HepG2 (cell line): ENCODE measurements around the gene CCDC85C. TPM values are rescaled to one million over a fixed set of nuclear protein-coding genes. Genes with fewer than 3 reads are reported as not detected.

ENCODE experiments used
- POLR2G ChIP-seq: fragments of 200-400 bp; formaldehyde crosslinking; IDR thresholded peaks from 2 replicates; pipeline ENCODE4 v1.6.1; 2018; ENCODE audit warnings: mild to moderate bottlenecking, low read depth, low read length, moderate library complexity
- THAP9 ChIP-seq: sonication (generic); formaldehyde crosslinking; IDR thresholded peaks from 2 replicates; pipeline ENCODE4; 2020; ENCODE audit warnings: missing genetic modification reagents, mild to moderate bottlenecking, borderline replicate concordance
- ZBTB40 ChIP-seq, 2 experiments: fragments of 450-650 bp in 1 of 2; sonication (generic) in 1 of 2; formaldehyde crosslinking in 1 of 2; IDR thresholded peaks; 2 replicates each; pipeline versions ENCODE4 v1.6.1 to v1.8.0; 2016 to 2022; ENCODE audit warnings: antibody characterized with exemption in 1 of 2, mild to moderate bottlenecking in 1 of 2, missing genetic modification reagents in 1 of 2
- ZNF280D ChIP-seq: sonication (generic); formaldehyde crosslinking; IDR thresholded peaks from 2 replicates; pipeline ENCODE4 v1.5.1; 2020; ENCODE audit warnings: mild to moderate bottlenecking, missing genetic modification reagents
- ZNF501 ChIP-seq: sonication (generic); formaldehyde crosslinking; IDR thresholded peaks from 2 replicates; pipeline ENCODE4 v1.5.1; 2020; ENCODE audit warnings: mild to moderate bottlenecking, moderate library complexity, missing genetic modification reagents
- ZNF552 ChIP-seq: sonication (generic); formaldehyde crosslinking; IDR thresholded peaks from 2 replicates; pipeline ENCODE4 v1.9.0; 2022; ENCODE audit warnings: missing genetic modification reagents, mild to moderate bottlenecking, borderline replicate concordance
- ZNF776 ChIP-seq: sonication (generic); formaldehyde crosslinking; IDR thresholded peaks from 2 replicates; pipeline ENCODE4 v1.4.0; 2020; ENCODE audit warnings: mild to moderate bottlenecking, missing genetic modification reagents
- polyA plus RNA-seq, 8 experiments: library from polyadenylated mRNA; depleted of rRNA in 3 of 8; stranded (reverse) in 7 of 8; unstranded in 1 of 8; fragments of >200 nt; fragmentation: Illumina TruSeq in 4 of 8; extraction: Trizol in 4 of 8; gene quantifications; 2 replicates each; pipeline versions ENCODE4 v1.2.1 to v1.2.3, GENCODE V29; 2011 to 2016; ENCODE audit warnings: low read depth in 4 of 8, missing spikeins in 1 of 8, mixed read lengths in 1 of 8; ENCODE audit not compliant: insufficient read depth in 1 of 8
- total RNA-seq, 5 experiments: library from RNA; depleted of rRNA; stranded (reverse); fragments of >200 nt; fragmentation: Illumina TruSeq; extraction: Trizol; gene quantifications; 2 replicates each; pipeline ENCODE4 v1.2.3, GENCODE V29; 2016; ENCODE audit warnings: low read depth in 1 of 5
- TF ChIP-seq, protein P1 (sequence below), 2 experiments: sonication (generic) in 1 of 2; formaldehyde crosslinking in 1 of 2; IDR thresholded peaks; 2 replicates each; pipeline versions ENCODE4 v1.4.0 to v1.6.1; 2018 to 2020; ENCODE audit warnings: missing genetic modification reagents in 2 of 2, borderline replicate concordance in 1 of 2, low read depth in 1 of 2, mild to moderate bottlenecking in 1 of 2, missing biosample characterization in 1 of 2

CCDC85C gene
- total and polyA plus RNA-seq, 2 of the 13 experiments (the other 11 are each of a cell fraction or from before 2014, with no cell fraction given): 18.8 to 43.8 TPM

- TF ChIP-seq ZNF280D (CRISPR knock-in tag) (peak; percentile 70; the same call in 1 of the 2 replicates), POLR2G (peak; percentile 57), ZNF776 (CRISPR knock-in tag) (no peak), ZBTB40 (IDR thresholded peaks at IDR 0.05) (no peak), ZBTB40 (CRISPR knock-in tag; IDR thresholded peaks at IDR 0.05) (no peak; the same call in 1 of the 2 replicates), THAP9 (CRISPR knock-in tag) (peak; percentile 28; the same call in 1 of the 2 replicates), ZNF501 (CRISPR knock-in tag) (peak; percentile 74; the same call in 1 of the 2 replicates), ZNF552 (no peak)
- TF ChIP-seq, protein P1, sequence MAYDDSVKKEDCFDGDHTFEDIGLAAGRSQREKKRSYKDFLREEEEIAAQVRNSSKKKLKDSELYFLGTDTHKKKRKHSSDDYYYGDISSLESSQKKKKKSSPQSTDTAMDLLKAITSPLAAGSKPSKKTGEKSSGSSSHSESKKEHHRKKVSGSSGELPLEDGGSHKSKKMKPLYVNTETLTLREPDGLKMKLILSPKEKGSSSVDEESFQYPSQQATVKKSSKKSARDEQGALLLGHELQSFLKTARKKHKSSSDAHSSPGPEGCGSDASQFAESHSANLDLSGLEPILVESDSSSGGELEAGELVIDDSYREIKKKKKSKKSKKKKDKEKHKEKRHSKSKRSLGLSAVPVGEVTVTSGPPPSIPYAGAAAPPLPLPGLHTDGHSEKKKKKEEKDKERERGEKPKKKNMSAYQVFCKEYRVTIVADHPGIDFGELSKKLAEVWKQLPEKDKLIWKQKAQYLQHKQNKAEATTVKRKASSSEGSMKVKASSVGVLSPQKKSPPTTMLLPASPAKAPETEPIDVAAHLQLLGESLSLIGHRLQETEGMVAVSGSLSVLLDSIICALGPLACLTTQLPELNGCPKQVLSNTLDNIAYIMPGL (CRISPR knock-in tag; IDR thresholded peaks at IDR 0.05; ENCODE audit: borderline replicate concordance in 1 of 2, low read depth in 1 of 2): peak in 1 of 2 experiments; percentile 31; a peak in 1 of 4 replicates
Measured at GRCh38 chr14:99566390-99567354, 37.3 kb downstream of the CCDC85C start (continued).
